GM12878 (cell line): ENCODE results near the gene CHCHD3.
"Not testable (repeated sequence)": the region's sequence is repeated elsewhere in the genome, so short reads cannot be mapped to it uniquely, and the experiment has no call there.

Experiments
- FOXK2 ChIP-seq: fragments of 450-650 bp; IDR thresholded peaks from 2 replicates; pipeline ENCODE4 v1.6.1; 2017; ENCODE audit warnings: mild to moderate bottlenecking, moderate library complexity
- YY1 ChIP-seq: IDR thresholded peaks from 2 replicates; pipeline ENCODE4 v1.6.1; 2011; ENCODE audit warnings: low read depth, mild to moderate bottlenecking, low read length

GRCh38 chr7:132967470-132967848 is 114.4 kb downstream of the CHCHD3 start:
- TF ChIP-seq YY1, FOXK2: not testable (repeated sequence)
